ENCODE data around the gene ZC2HC1B. TPM values are rescaled to one million over a fixed set of nuclear protein-coding genes. Genes with fewer than 3 reads are reported as not detected.

ZC2HC1B gene
- total and polyA plus RNA-seq, 4 donors, result 0.28 TPM; not detected in 3

GRCh38 chr6:143974089-143974488 is 109.8 kb downstream of the ZC2HC1B start:
- Histone ChIP-seq H3K27me3 (ENCODE audit: control insufficient read depth in 3 of 3, insufficient read depth in 3 of 3, low read length in 2 of 3) (no peaks in the 10 kb centered on the region), H3K4me1 (ENCODE audit: control insufficient read depth in 5 of 5, insufficient read depth in 5 of 5, low read length in 5 of 5) (peaks cover 2 to 63% (median 16%) of the 10 kb centered on the region in 5 donors), H3K4me3 (no peak overlapping the region), H3K9me3 (ENCODE audit: control insufficient read depth in 4 of 4, insufficient read depth in 3 of 4, low read length in 3 of 4) (no peaks in the 10 kb centered on the region), H3K9ac (ENCODE audit: insufficient read depth in 1 of 2, low read length in 2 of 2) (no peak overlapping the region), H3K36me3 (ENCODE audit: control insufficient read depth in 4 of 4, insufficient read depth in 4 of 4, low read length in 4 of 4) (no peaks in the 10 kb centered on the region), H3K27ac (ENCODE audit: low read depth in 1 of 2, low read length in 1 of 2) (no peak overlapping the region)
- no peak for ATAC-seq (ENCODE audit: insufficient read depth, low FRiP score)
- TF ChIP-seq CTCF (IDR thresholded peaks at IDR 0.05; ENCODE audit: control extremely low read depth, extremely low read depth), result no peak
- WGBS, 2 donors, result 72% methylated on average over 8 of the region's 8 CpGs
- no peak for DNase-seq

- no peaks in the 10 kb centered on the region for H3K9me3 ChIP-seq (ENCODE audit: control insufficient read depth in 4 of 4, insufficient read depth in 3 of 4, low read length in 3 of 4)
- WGBS, 2 donors, result 73 to 76% methylated on average over 3 of the region's 3 CpGs
- ATAC-seq (ENCODE audit: insufficient read depth, low FRiP score), result no peak
- H3K36me3 ChIP-seq (ENCODE audit: control insufficient read depth in 4 of 4, insufficient read depth in 4 of 4, low read length in 4 of 4), result no peaks in the 10 kb centered on the region
- H3K9ac ChIP-seq (ENCODE audit: insufficient read depth in 1 of 2, low read length in 2 of 2), result no peak overlapping the region
- H3K27ac ChIP-seq (ENCODE audit: low read depth in 1 of 2, low read length in 1 of 2), result no peak overlapping the region
- H3K4me1 ChIP-seq (ENCODE audit: control insufficient read depth in 5 of 5, insufficient read depth in 5 of 5, low read length in 5 of 5), result peaks cover 0 to 35% (median 4%) of the 10 kb centered on the region in 5 donors
- no peaks in the 10 kb centered on the region for H3K27me3 ChIP-seq (ENCODE audit: control insufficient read depth in 3 of 3, insufficient read depth in 3 of 3, low read length in 2 of 3)
- DNase-seq, result peak in 2 of 3 donors; percentile 56 to 58
- no peak for TF ChIP-seq CTCF (IDR thresholded peaks at IDR 0.05; ENCODE audit: control extremely low read depth, extremely low read depth)
- no peak overlapping the region for H3K4me3 ChIP-seq
Measured at GRCh38 chr6:143976806-143977349, 112.6 kb downstream of the ZC2HC1B start.

GRCh38 chr6:143980921-143981320 is 116.6 kb downstream of the ZC2HC1B start:
- Histone ChIP-seq H3K9ac (ENCODE audit: insufficient read depth in 1 of 2, low read length in 2 of 2) (no peak overlapping the region), H3K27me3 (ENCODE audit: control insufficient read depth in 3 of 3, insufficient read depth in 3 of 3, low read length in 2 of 3) (no peaks in the 10 kb centered on the region), H3K36me3 (ENCODE audit: control insufficient read depth in 4 of 4, insufficient read depth in 4 of 4, low read length in 4 of 4) (peaks cover 0 to 3% (median 0%) of the 10 kb centered on the region in 4 donors), H3K9me3 (ENCODE audit: control insufficient read depth in 4 of 4, insufficient read depth in 3 of 4, low read length in 3 of 4) (no peaks in the 10 kb centered on the region), H3K4me1 (ENCODE audit: control insufficient read depth in 5 of 5, insufficient read depth in 5 of 5, low read length in 5 of 5) (peaks cover 0 to 10% (median 0%) of the 10 kb centered on the region in 5 donors), H3K27ac (ENCODE audit: low read depth in 1 of 2, low read length in 1 of 2) (no peak overlapping the region), H3K4me3 (no peak overlapping the region)
- DNase-seq (no peak), ATAC-seq (ENCODE audit: insufficient read depth, low FRiP score) (no peak)
- WGBS, 2 donors, result 91 to 100% methylated on average over 1 of the region's 1 CpG
- no peak for TF ChIP-seq CTCF (IDR thresholded peaks at IDR 0.05; ENCODE audit: control extremely low read depth, extremely low read depth)

- no peak for TF ChIP-seq CTCF (IDR thresholded peaks at IDR 0.05; ENCODE audit: control extremely low read depth, extremely low read depth)
- Histone ChIP-seq H3K9ac (ENCODE audit: insufficient read depth in 1 of 2, low read length in 2 of 2) (no peak overlapping the region), H3K4me1 (ENCODE audit: control insufficient read depth in 5 of 5, insufficient read depth in 5 of 5, low read length in 5 of 5) (no peaks in the 10 kb centered on the region), H3K27me3 (ENCODE audit: control insufficient read depth in 3 of 3, insufficient read depth in 3 of 3, low read length in 2 of 3) (no peaks in the 10 kb centered on the region), H3K9me3 (ENCODE audit: control insufficient read depth in 4 of 4, insufficient read depth in 3 of 4, low read length in 3 of 4) (no peaks in the 10 kb centered on the region), H3K27ac (ENCODE audit: low read depth in 1 of 2, low read length in 1 of 2) (no peak overlapping the region), H3K4me3 (no peak overlapping the region), H3K36me3 (ENCODE audit: control insufficient read depth in 4 of 4, insufficient read depth in 4 of 4, low read length in 4 of 4) (peaks cover 0 to 3% (median 0%) of the 10 kb centered on the region in 4 donors)
- no peak for ATAC-seq (ENCODE audit: insufficient read depth, low FRiP score)
- DNase-seq, result no peak
- WGBS, 2 donors, result 66 to 78% methylated on average over 2 of the region's 2 CpGs
Measured at GRCh38 chr6:143982968-143983367, 118.7 kb downstream of the ZC2HC1B start.

Data from lung (tissue), 12 donors.